Suprapubic skin (tissue), 4 donors: ENCODE results near the gene FOS. TPM values are rescaled to one million over a fixed set of nuclear protein-coding genes. Genes with fewer than 3 reads are reported as not detected.

Source experiments
- DNase-seq, 2 donors: peaks; one replicate each; pipeline ENCODE4 v3.0.0-alpha.2; 2019; ENCODE audit warnings: low spot score in 2 of 2
- H3K27ac ChIP-seq: fragments of 200-600 bp; sonication (generic); one replicate; pipeline ENCODE4 v1.5.1; 2019
- H3K27me3 ChIP-seq: fragments of 200-600 bp; sonication (generic); one replicate; pipeline ENCODE4 v1.5.1; 2019
- H3K36me3 ChIP-seq: fragments of 200-600 bp; sonication (generic); one replicate; pipeline ENCODE4 v1.5.1; 2019
- H3K4me1 ChIP-seq: fragments of 200-600 bp; sonication (generic); one replicate; pipeline ENCODE4 v1.5.1; 2019
- H3K4me3 ChIP-seq: fragments of 200-600 bp; sonication (generic); one replicate; pipeline ENCODE4 v1.5.1; 2019; ENCODE audit warnings: mild to moderate bottlenecking
- H3K9me3 ChIP-seq: fragments of 200-600 bp; sonication (generic); one replicate; pipeline ENCODE4 v1.5.1; 2019
- CTCF ChIP-seq, 2 donors: fragments of 200-600 bp in 1 of 2; fragments of 450-650 bp in 1 of 2; sonication (generic) in 1 of 2; IDR thresholded peaks; one replicate each; pipeline ENCODE4 v1.5.1; 2016 to 2019; ENCODE audit warnings: antibody characterized with exemption in 2 of 2, mild to moderate bottlenecking in 1 of 2, moderate library complexity in 1 of 2
- EP300 ChIP-seq: sonication (generic); formaldehyde crosslinking; IDR thresholded peaks from one replicate; pipeline ENCODE4 v1.6.1; 2017; ENCODE audit warnings: antibody characterized with exemption
- POLR2A ChIP-seq, 2 donors: fragments of 450-650 bp; IDR thresholded peaks; one replicate each; pipeline ENCODE4 v1.6.1; 2017; ENCODE audit warnings: antibody characterized with exemption in 2 of 2, mild to moderate bottlenecking in 2 of 2, moderate library complexity in 2 of 2
- POLR2AphosphoS5 ChIP-seq, 3 donors: sonication (generic); formaldehyde crosslinking; IDR thresholded peaks; one replicate each; pipeline ENCODE4 v1.6.1; 2017; ENCODE audit warnings: antibody characterized with exemption in 3 of 3
- WGBS: methylation state at CpG from one replicate; pipeline ENCODE4 v1.1.5; 2018; 5-methylcytosine and 5-hydroxymethylcytosine counted together
- total RNA-seq, 4 donors: library from RNA; depleted of rRNA; stranded (reverse); fragments of >200 nt; gene quantifications; one replicate each; pipeline ENCODE4 v1.1.0, GENCODE V29; 2016

The FOS gene
- total RNA-seq, 4 donors from 2014 or later = 2,120 to 3,987 (median 3,212) TPM

GRCh38 chr14:75238756-75239455 is 39.7 kb upstream of the FOS start:
- Histone ChIP-seq H3K36me3 (no peaks in the 10 kb centered on the region), H3K4me3 (no peak overlapping the region), H3K9me3 (no peaks in the 10 kb centered on the region), H3K27me3 (no peaks in the 10 kb centered on the region), H3K4me1 (peaks cover 34% of the 10 kb centered on the region), H3K27ac (no peak overlapping the region)
- DNase-seq = no peak
- TF ChIP-seq CTCF (IDR thresholded peaks at IDR 0.05) (no peak), EP300 (no peak), POLR2AphosphoS5 (IDR thresholded peaks at IDR 0.05) (no peak), POLR2A (IDR thresholded peaks at IDR 0.05) (no peak)
- WGBS = 49% methylated on average over 11 of the region's 11 CpGs

- no peaks in the 10 kb centered on the region for H3K27me3 ChIP-seq
- WGBS = 86% methylated on average over 6 of the region's 6 CpGs
- no peaks in the 10 kb centered on the region for H3K36me3 ChIP-seq
- DNase-seq = no peak
- no peak for TF ChIP-seq POLR2A (IDR thresholded peaks at IDR 0.05)
- TF ChIP-seq CTCF (IDR thresholded peaks at IDR 0.05) = no peak
- TF ChIP-seq POLR2AphosphoS5 (IDR thresholded peaks at IDR 0.05) = no peak
- TF ChIP-seq EP300 = no peak
- peaks cover 34% of the 10 kb centered on the region for H3K4me1 ChIP-seq
- H3K27ac ChIP-seq = no peak overlapping the region
- H3K4me3 ChIP-seq = no peak overlapping the region
- H3K9me3 ChIP-seq = no peaks in the 10 kb centered on the region
These were observed 37.8 kb upstream of the FOS start for GRCh38 chr14:75240781-75241180.

- no peak overlapping the region for H3K4me3 ChIP-seq
- no peaks in the 10 kb centered on the region for H3K9me3 ChIP-seq
- DNase-seq = no peak
- H3K36me3 ChIP-seq = no peaks in the 10 kb centered on the region
- TF ChIP-seq POLR2A (IDR thresholded peaks at IDR 0.05) (no peak), CTCF (IDR thresholded peaks at IDR 0.05) (no peak), EP300 (no peak), POLR2AphosphoS5 (IDR thresholded peaks at IDR 0.05) (no peak)
- H3K4me1 ChIP-seq = peaks cover 30% of the 10 kb centered on the region
- no peaks in the 10 kb centered on the region for H3K27me3 ChIP-seq
- peak overlapping the region; percentile 40 for H3K27ac ChIP-seq
- 32% methylated on average over 12 of the region's 12 CpGs for WGBS
These were observed 35.9 kb upstream of the FOS start for GRCh38 chr14:75242546-75243273.

- peaks cover 20% of the 10 kb centered on the region for H3K4me1 ChIP-seq
These were observed 34.5 kb upstream of the FOS start for GRCh38 chr14:75244121-75244520.

GRCh38 chr14:75246546-75247285 is 31.9 kb upstream of the FOS start:
- TF ChIP-seq POLR2A (IDR thresholded peaks at IDR 0.05) = no peak
- no peak for TF ChIP-seq POLR2AphosphoS5 (IDR thresholded peaks at IDR 0.05)
- no peak for TF ChIP-seq EP300
- TF ChIP-seq CTCF (IDR thresholded peaks at IDR 0.05) = no peak
- Histone ChIP-seq H3K4me1 (peaks cover 13% of the 10 kb centered on the region), H3K4me3 (no peak overlapping the region)

More at GRCh38 chr14:75244121-75244520, 34.5 kb upstream of the FOS start:
- no peak for DNase-seq
- H3K27ac ChIP-seq = no peak overlapping the region
- H3K4me3 ChIP-seq = no peak overlapping the region
- H3K27me3 ChIP-seq = no peaks in the 10 kb centered on the region
- TF ChIP-seq POLR2AphosphoS5 (IDR thresholded peaks at IDR 0.05) = no peak
- H3K9me3 ChIP-seq = no peaks in the 10 kb centered on the region
- 74% methylated on average over 5 of the region's 5 CpGs for WGBS
- no peaks in the 10 kb centered on the region for H3K36me3 ChIP-seq

More at GRCh38 chr14:75246546-75247285, 31.9 kb upstream of the FOS start:
- Histone ChIP-seq H3K9me3 (no peaks in the 10 kb centered on the region), H3K27me3 (no peaks in the 10 kb centered on the region), H3K36me3 (no peaks in the 10 kb centered on the region), H3K27ac (no peak overlapping the region)
- DNase-seq = no peak
- WGBS = 67% methylated on average over 7 of the region's 7 CpGs
